NCI-H748 (cell line): ENCODE results near the gene FGFR3.
A peak's percentile ranks its signal among the peaks of the same experiment; 100 is the strongest.
"Not testable (repeated sequence)": the region's sequence is repeated elsewhere in the genome, so short reads cannot be mapped to it uniquely, and the experiment has no call there.

ENCODE experiments used
- DNase-seq: peaks from one replicate; lab custom pipeline; 2025; ENCODE audit not compliant: unreplicated experiment; lab: John Stamatoyannopoulos, UW

The FGFR3 gene

DNA sequence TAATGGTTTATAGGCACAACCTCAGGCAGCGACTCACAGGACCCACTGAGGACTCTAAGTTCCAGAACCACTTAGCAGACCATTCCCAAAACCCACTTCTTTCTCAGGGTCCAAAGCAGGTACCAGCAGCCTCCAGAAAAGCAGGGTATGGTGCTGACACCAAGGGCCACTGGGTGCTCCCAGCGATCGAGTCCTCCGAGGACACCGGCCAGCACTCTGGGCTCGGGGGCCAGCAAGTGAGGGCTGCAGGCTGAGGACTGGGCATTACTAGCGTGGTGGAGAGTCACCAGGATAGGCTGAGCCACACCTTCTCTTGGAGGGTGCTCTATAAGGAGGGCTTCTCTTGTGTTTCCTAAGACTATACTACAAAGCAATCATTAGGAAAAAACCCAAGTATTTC lies 43.6 kb downstream of the FGFR3 start:
- no peak for DNase-seq

DNA sequence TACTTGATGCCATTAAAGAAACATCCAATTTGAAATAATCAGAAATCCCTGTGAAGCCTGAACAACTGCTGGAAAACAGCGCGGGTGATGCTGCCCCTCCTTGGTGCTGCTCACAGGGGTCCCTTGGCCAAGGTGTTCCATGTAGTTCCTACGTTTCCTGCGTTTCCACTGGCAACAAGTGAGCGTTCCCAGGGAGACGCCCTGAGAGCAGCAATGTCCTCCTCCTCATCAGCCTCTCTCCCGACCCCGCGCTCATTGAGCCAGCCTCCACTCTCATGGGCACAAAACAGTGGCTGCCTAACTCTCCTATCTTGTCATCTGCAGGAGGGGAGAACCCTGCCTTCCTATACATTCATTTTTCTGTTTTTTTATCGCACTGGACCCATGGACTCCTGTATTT lies 44.0 kb downstream of the FGFR3 start:
- DNase-seq, result no peak

DNA sequence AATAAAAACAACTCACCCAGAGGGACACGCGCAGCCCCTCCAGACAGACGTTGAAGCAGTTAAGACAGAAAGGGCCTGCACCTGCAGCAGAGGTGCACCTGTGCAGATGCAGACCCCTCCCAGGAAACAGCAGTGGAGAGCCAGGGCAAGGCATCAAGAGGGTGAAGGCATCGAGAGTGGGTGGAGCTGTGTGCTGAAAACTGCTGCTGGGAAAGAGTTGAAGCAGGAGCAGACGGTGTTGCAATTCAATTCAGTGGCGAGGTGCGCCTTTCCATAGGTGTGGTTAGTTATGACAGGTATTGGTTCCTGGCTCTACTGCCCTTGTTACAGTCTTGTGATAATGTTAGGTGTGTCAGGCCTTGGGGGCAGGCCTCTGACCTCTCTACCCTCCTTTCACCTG lies 46.2 kb downstream of the FGFR3 start:
- no peak for DNase-seq

DNA sequence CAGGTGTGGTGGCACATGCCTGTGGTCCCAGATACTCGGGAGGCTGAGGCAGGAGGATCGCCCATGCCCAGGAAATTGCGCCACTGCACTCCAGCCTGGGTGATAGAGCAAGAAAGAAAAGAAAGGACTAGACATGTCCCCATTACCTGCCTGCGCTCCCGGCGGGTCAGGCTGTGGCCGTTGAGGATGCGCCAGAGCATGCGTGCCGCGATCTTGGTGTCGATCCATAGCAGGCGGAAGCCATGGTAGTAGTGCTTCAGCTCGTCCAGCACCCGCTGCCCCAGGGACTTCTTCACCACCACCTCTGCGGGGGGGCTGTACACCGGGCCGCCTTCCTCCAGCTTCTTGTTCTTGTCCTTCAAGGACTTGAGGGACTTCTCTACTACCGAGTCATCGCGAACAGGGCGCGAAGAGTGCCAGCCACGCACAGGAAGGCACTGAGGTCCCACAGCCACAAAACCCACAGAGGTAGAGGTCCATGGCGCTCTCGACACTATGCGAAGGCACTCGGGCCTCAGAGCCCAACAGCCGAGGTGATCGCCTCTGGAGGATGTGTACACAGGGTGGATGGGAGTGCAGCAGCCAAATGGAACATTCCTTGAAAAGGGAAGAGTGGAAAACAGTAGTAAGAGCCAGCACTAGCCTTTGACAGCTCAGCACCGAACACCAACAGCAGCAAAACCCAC lies 48.3 kb downstream of the FGFR3 start:
- DNase-seq, result no peak

DNA sequence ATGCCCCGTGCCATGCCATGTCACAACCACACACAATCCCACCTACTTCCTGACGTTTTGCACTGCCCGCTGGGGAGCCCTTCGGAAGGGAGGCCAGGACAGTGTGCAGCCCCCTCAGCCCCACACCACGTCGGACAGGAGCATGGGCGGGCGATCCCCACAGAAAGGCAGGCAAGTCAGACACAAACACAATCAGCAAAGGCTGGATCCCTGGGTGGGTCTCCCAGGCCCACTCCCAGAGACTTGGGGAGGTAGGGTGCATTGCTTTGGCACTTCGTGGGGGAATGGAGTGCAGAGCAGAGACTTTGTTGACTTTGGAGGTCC lies 48.8 kb downstream of the FGFR3 start:
- DNase-seq, result no peak

DNA sequence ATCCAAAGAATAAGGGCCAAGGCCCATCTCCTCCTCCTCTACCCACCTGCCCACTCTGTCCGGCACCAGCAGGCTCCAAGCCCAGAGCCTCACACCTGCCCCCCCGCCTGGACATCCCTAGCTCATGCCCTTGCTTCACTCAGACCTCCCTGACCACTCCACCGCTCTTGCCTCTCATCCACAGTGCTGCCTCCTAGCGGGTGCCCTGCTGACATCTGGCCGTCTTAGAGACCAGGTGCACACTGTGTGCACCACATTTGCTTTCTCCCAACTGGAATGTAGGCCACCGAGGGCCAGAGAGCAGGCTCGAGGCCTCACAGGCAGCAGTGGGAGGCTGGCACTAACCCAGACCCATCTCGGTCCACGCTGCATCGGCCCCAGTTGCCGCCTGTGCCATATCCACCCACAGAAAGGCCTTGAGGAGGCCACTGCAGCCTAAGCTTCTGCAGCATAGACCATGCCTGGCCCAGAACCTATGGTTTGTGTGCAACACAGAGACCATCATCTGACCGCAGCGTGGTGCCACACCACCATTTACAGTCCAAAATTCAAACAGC lies 49.3 kb downstream of the FGFR3 start:
- no peak for DNase-seq

DNA sequence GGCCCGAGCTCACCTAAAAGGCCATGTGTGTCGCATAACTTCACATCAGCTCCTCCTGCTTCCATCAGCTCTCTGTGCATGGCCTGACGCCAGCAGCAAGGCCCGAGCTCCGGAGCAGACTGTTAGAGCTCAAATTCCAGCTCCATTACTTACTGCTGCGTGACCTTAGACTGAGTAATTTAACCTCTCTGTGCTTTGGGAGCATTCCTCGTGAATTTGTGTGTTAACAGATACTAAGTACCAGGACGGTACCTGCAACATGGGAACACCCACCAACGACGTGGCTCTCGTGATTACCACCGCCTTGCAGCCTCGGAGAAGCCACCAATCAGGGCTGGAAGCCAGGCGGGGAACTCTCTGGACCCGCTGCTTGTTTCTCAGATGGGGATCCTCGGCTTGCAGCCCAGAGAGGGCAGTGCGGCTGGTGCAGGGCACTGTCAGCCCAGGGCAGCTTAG lies 49.9 kb downstream of the FGFR3 start:
- no peak for DNase-seq

DNA sequence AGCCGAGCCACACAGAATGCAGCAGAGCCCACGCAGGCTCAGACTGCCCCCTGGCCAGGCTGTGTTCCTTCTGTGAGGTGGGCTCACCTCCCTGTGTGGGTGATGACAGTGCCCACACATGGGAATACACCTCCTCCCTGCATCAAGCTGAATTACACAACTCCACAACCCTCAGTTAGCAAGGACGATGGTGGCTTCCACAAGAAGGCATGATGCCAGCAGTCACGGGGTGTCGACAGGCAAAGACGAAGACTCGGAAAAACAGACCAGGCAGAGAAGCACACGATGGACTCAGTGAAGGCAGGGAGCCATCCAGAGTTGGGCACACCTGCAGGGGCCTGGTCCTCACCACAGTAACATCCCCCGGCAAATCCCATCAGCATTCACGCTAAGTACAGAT lies 50.8 kb downstream of the FGFR3 start:
- DNase-seq, result no peak

DNA sequence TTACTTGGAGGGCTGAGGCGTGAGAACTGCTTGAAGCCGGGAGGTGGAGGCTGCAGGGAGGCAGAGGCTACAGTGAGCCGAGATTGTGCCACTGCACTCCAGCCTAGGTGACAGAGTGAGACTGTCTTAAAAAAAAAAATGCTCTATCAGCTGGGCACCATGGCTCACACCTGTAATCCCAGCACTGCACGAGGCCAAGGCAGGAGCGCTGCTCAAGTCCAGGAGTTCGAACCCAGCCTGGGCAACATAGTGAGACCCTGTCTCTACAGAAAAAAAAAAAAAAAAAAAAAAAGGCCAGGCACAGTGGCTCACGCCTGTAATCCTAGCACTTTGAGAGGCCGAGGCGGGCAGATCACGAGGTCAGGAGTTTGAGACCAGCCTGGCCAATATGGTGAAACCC lies 51.5 kb downstream of the FGFR3 start:
- not testable (repeated sequence) for DNase-seq

DNA sequence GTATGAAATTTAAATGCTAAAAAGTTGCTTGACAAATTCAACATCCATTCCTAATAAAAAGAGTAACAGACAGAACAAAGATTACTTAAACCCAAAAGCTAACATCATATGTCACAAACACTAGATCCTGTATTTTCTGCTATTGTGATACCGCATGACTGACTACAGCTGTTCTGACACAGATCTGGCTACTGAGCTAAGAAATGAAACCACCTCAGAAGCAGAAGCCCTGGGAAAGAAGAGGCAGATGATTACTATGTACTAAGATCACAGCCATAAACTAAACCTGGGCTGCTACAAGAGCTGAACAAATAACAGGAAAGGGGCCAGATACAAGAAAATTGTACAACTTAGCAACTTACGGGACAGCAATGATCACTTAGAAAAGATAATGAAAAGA lies 53.5 kb downstream of the FGFR3 start:
- DNase-seq, result no peak

DNA sequence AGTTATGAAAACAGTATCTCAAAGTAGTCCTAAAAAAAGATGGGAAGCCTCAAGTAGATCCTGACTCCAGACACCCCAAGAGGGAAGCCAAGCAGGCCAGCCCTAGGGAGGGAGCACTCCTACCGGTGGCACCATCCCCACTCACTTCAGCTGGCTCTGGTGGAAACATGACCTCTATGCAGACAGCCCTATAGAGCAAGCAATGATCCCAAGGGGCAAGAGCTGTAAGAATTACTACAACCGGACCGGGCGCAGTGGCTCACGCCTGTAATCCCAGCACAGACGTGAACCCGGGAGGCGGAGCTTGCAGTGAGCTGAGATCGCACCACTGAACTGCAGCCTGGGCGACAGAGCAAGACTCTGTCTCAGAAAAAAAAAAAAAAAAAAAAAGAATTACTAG lies 57.2 kb downstream of the FGFR3 start:
- no peak for DNase-seq

DNA sequence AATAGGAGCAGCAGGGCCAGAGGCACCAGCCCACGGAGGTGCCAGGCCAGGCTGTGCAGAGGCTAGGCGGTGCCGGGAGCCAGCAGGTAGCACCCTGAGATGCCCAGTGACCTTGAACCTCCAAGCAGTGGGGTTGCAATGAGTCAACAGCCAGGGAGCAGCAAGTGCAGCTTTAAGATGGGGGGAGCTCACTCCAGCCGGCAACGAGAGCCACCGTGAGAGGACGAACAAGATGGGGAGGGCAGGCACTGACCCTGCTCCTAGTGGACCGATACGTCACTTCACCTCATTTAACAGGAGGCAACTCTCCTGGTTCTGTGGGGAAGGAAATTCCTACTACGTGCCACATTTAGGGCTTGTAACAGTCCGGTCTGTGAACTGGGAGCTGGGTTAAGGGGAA lies 58.1 kb downstream of the FGFR3 start:
- no peak for DNase-seq

DNA sequence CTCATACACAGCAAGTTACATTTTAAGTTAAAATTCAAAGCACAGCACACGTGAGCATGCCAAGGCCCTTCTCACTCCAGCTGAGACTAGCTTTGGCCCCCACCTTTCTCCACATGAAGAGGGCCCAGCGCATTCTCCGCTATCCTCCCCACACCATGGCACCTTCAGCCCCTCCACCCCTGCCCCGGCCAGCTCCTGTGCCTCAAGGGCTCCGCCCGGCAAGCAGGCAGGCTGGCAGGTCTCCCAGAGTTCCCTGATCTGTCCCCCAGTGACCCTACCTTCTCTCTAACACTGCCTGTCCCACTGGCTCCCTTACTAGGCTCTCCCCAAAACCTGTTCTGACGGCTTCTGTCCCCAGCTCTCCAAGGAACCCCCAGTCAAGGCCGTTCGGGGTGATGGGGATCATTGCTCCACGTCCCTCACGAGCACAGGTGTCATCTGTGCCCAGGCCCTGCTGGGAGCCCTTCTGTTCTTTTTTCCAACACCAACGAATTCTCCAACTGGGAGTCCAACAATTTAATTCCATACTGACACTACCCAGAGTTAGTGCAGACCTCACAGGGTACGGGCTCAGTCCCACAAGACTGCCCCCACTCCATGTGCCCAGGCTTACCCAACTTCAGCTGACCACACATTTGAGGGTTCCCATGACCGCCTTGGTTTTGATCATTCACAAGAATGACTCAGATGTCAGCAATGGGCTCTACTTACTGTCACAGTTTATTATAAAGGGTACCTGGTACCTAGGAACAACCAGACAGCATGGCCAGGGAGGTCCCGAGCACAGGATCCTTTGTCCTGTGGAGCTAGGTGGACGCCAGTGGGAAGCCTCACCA lies 58.7 kb downstream of the FGFR3 start:
- DNase-seq, result no peak

DNA sequence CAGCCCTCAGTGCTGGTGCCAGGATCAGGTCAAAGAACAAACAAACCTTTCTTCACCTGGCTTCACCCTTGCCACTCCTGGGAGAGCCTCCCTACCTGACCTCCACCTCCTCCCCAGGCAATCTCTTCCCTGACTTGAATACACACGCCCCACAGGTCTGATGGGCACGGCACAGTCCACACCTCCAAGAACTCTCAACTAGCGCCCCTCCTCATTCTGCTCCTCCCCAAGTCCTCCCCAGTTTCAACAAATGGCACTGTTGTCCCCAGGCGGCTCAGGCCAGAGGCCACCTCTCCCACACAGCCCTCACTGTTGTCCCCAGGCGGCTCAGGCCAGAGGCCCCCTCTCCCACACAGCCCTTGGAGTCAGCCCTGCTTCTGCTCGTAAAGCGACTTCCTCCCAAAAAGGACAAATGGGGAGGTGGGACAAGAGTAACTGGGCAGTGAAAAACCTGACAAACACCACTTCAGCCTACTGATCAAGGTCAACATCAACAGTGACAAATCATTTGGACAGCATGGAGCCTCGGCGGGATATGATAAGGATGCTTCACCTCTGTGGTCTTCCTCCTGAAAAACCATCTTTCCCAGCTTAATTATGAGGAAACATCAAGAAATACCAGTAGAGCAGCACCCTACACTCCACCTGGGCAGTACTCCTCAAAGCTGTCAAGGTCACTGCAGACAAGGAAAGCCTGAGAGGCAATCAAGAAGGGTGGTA lies 60.0 kb downstream of the FGFR3 start:
- DNase-seq, result no peak

DNA sequence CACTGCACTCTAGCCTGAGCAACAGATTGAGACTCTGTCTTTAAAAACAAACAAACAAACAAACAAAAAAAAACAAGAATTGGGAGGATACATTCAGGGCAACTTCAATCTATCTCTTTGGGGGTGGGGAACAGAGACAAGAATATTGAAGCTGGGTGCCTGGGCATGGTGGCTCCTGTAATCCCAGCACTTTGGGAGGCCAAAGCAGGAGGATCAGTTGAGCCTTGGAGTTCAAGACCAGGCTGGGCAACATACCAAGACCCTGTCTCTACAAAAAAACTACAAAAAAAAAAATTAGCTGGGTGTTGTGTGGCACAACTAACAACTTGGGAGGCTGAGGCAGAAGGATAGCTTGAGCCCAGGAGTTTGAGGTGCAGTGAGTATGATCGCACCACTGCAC lies 61.7 kb downstream of the FGFR3 start:
- DNase-seq, result no peak

DNA sequence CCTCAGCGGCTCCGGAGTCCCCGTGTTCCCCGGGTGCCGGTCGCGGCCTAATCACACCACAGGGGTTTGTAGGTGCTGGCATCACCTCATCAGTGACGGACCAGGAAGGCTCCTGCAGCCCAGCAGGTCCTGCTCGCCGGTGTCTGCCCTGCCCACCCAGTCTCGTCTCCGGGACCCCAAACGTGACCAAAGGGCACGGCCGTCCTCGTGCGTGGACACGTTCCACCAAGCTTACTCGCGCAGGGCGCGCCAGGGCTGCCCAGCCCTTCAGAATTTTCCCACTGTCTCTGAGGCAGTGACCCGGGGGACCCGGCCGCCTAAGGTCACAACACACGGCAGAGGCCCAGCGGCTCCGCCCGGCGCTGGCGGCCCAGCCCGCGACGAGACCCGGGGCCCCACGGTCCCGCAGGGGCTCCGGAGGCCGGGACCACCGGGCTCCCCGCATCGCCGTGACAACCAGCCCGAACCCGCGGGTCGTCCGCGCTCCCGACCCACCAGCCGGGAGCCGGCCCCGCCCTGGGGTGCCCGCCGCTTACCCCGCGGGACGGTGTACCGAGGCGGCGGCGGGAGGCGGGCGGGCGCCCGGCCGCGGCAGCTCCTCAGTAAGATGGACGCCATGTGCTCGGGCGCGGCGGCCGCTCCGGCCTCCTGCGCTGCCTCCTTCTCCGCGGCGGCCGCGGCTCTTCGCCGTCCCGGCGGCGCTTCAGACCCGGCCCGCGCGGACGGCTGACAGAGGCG lies 62.4 kb downstream of the FGFR3 start:
- DNase-seq, result no peak

DNA sequence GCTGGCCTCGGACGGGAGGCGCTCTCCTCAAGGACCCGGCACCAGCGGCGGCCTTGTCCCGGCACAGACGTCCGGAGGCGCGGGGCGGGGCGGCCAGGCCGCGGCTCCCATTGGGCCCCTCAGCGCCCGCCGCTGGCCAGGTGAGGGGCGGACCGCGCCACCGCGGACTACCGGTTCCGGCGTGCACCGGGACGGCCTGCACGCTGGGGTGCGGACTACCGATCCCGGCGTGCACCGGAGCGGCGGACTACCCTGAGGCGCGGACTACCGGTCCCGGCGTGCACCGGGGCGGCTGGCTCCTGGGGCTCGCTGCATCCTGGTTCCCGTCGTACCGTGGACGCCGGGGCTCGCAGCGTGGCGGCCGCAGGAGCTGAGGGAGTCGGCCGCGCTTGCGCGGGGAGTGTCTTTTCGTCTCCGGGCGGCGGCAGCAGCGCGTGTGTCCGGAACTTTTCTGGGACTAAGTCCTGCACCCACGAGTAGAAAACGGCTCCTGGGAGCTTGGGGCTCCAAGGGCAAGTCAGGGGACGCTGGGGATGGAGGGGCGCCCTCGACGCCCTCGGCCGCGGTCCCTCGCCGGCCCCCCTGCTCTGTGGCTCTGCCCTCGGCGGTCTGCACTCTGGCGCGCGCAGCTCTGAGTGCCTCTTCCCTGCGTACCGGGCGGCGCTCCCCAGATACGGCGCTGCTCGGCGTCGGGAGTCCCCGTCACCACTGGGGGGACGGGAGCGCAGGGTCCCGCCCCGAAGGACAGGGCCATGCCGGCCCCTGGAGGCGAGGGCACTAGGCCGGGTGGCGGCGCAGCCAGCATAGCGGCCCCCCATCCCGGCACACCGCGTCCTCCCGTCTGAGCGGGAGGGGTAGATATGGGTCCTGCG lies 63.2 kb downstream of the FGFR3 start, which contains the start of gene LETM1:
LETM1 (minus strand) TSS at position 86 of the 872 bp plus-strand sequence. CDS start 206 bp downstream, outside the sequence.
- DNase-seq, result peak; percentile 82

DNA sequence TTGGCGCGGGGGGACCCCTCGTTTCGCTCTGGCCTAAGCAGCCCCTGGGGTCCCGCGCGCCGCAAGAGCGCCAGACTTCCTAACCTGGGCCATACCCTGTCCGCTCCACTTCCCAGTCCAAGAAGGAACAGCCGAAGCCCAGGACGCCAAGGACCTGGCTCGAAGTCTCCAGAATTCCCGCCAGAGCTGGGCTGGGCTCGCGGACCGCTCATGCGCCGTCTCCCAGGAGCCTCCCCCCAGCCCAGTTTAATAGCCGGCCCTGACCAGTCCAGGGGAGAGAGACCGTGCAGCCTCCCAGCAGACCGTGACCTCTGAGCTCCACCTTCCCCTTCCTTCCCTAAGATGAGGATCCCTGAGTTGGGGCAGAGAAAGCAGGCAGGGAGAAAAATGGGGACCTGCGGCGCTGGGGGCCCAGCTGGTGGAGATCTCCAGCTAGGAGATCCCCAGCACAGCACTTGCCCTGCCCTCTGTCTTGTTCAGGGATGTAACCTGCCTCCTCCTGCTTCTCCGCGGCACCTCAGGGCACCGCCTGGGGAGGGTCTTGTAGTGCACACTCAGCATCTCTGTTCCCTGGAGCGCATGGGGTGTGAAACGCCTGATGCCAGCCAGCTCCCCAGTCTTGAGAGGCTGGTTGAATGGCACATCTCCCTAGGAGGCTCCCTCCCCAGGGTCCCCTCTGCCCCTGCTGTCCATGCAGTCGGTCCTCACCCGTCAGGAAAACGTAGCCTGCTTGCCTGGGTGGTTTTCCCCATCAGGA lies 64.0 kb downstream of the FGFR3 start:
- peak; percentile 3 for DNase-seq

DNA sequence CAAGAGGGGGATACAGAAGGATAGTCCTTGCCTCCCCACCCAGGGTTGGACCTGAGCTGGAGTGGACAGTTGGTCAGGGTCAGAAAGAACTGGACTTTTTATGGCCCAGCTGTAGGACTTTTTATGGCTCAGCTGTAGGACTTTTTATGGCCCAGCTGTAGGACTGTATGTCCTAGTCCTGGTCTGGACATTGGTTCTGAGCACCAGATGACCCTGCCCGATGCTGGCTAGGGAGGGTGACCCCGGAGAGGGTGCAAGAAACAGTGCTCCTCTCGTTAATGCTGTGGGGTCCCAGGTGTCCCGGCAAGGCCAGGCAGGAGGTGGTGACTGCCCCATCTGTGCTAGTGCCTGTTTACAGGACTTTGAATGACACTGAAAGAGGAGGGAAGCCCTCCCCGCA lies 64.8 kb downstream of the FGFR3 start:
- DNase-seq, result no peak
